NCI-H1930 (cell line): ENCODE data around the gene ZNF570.

Experiments used
- DNase-seq, 2 experiments: peaks; one replicate each; lab custom pipeline; 2025; lab: John Stamatoyannopoulos, UW

The ZNF570 gene

DNA sequence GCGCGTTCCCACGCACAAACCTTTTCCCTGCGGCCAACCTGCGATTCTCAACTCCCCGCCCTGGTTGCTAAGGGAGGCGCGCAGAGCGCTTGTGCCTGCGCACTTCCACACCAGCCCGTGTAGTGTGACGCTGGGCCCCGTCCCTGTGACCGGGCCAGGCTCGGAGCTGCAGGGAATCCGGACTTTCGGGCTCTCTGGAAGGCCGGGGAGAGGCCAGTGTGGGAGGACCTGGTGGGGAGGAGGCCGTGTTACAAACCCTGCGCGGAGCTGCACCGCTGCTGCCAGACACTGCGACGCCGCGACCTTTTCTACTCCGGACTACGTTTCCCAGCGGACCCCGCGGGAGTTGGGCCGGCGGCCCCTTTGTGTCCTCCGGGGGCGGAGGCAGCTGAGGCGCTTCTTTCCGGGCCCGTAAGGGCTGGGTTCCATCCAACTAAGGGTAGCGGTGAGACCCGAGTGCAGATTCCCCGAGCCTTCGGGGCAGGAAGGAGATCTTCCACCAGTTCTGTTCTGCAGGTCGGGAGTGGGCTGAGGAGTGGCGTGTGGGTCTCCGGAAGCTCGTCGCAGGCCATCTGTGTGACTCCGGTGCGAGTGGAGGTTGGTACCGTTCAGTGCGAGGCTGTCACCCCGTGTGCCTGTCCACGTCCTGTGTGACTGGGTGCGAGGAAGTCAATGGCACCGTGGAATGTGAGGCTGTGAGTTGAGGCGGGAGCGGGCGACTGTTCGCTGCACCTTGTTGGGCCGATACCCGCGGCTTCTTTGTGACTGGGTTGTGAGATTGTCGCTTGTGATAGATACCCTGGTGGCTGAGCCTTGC lies at the start of gene ZNF570:
Gene ZNF570, plus strand, starts transcription at position 396 of the 817 bp plus-strand sequence. CDS start 999 bp downstream, outside the sequence.
- peak; percentile 91 to 93 for DNase-seq

DNA sequence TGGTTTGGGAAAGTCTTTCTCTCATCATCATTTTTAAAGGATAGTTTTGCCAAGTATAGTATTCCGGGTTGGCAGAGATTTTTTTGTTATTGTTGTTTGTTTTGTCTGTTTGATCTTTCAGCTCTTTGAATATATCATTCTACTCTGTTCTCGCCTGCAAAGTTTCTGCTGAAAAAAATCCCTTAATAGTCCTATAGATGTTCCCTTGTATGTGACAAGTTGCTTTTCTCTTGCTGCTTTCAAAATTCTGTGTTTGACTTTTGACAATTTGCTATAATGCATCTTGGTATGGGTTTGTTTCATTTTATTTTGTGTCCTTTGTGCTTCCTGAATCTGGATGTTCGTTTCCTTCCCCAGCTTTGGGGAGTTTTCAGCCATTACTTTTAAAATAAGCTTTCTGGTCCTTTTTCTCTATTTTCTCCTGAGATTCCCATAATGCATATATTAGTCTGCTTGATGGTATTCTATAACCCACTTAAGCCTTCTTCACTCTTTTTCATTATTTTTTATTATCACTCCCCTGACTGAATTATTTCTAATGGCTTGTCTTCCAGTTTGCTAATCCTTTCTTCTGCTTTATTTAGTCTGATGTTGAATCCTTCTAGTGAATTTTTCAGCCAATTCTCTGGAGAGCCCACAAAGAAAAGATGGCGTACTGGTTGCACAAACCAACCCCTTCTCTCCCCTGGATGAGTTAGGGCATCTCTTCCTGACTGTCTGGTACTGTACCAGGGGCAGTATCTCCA lies 16.5 kb upstream of the ZNF570 start:
- DNase-seq = no peak

DNA sequence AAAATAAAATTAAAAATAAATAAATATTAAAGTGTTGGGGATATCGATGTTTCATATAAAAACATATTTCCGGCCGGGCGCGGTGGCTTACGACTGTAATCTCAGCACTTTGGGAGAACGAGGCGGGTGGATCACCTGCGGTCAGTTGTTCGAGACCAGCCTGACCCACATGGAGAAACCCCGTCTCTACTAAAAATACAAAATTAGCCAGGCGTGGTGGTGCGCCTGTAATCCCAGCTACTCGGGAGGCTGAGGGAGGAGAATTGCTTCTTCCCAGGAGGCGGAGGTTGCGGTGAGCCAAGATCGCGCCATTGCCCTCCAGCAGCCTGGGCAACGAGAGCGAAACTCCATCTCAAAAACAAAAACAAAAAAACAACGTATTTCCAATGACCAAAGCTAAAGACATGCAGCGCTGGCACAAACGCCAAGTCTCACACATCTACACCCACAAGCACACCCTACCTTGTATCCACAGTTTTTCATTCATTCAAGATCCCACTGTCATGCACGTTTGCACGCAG lies 2.8 kb upstream of the ZNF570 start:
- DNase-seq = no peak

DNA sequence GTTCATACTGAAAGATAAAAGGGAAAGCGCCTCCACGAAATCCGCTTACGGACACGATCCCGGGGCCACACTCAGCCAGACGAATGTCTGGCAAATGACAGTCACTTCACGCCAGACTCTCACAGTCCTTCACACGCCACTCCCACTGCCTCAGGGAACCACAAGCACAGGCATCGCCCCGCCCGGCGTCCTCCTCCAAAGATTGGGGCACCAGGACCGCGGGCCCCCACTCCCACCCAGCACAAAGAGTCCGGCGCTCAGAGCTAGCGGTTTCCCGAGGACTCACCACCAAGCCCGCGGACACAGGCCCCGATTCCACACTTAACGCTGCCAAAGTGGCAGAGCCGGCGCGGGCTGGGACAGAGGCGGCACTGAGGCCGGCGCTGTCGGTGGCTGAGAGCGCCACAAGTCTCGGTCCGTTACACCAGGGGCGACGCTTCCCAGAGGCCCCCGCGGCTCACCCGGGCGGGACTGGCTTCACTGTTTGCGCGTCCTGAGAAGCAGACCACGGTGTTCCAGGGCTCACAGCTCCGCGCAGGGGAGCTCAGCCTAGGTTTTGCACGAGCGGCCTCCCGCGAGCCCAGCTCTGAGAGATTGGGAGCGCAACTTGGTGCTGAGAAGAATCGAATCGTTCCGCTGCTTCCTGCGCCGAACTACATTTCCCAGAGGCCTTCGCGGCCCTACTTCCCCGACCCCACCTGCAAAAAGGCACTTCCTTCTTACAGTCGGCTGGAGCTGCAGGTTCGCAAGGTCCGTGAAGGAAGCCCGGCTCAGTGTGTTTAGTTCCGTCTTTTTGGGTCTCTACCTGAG lies 2.2 kb upstream of the ZNF570 start, which contains the start of gene ZNF569:
Gene ZNF569, minus strand, starts transcription at position 647 of the 810 bp plus-strand sequence. CDS start 22,523 bp downstream, outside the sequence.
- DNase-seq = peak; percentile 93 to 94

DNA sequence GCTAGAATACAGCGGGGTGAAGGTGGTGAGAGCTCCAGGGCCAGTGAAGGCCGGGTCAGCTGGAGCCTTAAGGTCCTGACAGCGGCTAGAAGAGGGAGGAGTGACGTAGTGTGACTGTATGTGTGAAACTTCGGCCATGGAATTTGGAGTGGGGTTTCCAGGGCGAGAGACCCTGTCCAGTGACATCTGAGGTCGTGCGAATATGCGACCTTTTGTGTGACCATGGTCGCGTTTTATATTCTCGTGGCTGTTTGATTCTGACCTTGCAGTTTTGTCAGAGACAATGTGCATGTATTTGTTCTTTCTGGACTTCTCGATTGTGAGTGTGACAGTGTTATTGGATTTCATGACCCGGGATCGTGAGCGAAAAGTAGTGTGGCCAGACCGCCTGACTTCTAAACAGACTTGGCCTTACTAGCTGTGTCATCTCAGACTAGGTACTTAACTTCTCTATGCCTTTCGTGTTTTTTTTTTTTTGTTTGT lies 1.5 kb upstream of the ZNF570 start:
- no peak for DNase-seq

DNA sequence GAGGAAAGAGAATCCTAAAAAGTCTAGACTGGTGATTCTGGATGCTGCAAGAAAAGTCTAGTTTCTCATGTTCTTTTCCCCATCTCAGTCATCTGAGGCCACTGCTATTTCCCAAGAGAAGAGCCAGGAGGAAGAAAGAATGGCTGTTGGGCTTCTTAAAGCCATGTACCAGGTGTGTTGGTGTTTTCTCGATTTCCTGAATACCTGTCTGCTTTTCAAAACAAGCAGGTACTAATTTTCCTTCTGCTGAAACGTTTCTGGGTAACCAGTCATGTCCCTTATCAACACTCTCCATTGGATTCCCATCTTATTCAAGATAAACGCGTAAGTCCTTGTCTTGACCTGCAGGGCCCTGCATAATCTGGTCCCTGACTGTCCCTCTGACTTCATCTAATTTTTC lies 1.1 kb downstream of the ZNF570 start:
- DNase-seq = no peak

DNA sequence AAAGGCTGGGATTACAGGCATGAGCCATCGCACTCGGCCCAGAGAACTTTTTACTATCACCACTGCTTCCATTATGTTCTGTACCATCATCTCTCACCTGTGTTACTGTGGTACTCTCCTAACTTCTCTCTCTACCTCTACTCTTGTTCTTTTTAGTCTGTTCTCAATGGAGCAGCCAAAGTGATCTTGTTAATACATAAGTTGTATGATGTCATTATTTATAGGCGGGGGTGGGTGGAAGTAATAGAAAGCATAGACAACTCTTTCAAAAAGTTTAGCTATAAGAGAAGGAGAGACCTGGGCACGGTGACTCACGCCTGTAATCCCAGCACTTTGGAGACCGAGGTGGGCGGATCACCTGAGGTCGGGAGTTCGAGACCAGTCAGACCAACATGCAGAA lies 3.0 kb downstream of the ZNF570 start:
- no peak for DNase-seq

DNA sequence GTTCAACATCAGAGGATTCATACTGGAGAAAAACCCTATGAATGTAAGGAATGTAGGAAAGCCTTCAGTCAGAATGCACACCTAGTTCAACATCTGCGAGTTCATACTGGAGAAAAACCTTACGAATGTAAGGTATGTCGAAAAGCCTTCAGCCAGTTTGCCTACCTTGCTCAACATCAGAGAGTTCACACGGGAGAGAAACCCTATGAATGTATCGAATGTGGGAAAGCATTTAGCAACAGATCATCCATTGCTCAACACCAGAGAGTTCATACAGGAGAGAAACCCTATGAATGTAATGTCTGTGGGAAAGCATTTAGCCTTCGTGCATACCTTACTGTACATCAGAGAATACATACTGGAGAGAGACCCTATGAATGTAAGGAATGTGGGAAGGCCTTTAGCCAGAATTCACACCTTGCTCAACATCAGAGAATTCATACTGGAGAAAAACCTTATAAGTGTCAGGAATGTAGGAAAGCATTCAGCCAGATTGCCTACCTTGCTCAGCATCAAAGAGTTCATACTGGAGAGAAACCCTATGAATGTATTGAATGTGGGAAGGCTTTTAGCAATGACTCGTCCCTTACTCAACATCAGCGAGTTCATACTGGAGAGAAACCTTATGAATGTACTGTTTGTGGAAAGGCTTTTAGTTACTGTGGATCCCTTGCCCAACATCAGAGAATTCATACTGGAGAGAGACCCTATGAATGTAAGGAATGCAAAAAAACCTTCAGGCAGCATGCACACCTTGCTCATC lies 15.4 kb downstream of the ZNF570 start:
- no peak for DNase-seq

DNA sequence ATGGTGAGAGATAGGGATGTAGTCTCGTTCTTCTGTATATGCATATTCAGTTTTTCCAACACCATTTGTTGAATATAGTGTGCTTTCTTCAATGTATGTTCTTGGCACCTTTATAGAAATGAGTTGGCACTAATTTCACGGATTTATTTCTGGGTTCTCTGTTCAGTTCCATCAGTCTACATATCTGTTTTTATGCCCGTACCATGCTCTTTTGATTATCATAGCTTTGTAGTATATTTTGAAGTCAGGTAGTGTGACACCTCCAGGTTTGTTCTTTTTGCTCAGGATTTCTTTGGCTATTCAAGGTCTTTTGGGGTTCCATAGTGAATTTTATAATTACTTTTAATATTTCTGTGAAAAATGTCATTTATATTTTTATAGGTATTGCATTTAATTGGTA lies 23.1 kb downstream of the ZNF570 start:
- no peak for DNase-seq

DNA sequence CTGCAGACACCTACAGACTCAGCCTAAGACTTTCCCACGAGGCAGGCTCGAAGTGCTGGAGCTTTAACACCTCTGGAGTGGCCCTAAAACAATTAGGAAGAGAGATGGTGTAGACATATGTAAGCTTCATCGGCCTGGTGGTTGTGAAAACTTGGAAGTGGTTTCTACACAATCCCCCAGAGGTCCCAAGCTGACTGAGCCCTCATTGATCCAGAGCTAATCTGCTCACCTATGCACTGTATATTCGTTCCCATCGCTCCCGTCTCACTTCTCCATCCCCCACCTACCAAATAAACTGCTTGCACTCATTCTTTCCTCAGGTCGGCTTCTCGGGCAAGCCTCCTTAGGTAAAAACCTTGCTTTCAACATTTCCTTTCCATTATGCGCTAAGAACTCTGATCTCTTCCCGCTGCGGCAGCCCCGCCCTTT lies 36.8 kb downstream of the ZNF570 start:
- peak in 1 of 2 experiments; percentile 49 for DNase-seq

DNA sequence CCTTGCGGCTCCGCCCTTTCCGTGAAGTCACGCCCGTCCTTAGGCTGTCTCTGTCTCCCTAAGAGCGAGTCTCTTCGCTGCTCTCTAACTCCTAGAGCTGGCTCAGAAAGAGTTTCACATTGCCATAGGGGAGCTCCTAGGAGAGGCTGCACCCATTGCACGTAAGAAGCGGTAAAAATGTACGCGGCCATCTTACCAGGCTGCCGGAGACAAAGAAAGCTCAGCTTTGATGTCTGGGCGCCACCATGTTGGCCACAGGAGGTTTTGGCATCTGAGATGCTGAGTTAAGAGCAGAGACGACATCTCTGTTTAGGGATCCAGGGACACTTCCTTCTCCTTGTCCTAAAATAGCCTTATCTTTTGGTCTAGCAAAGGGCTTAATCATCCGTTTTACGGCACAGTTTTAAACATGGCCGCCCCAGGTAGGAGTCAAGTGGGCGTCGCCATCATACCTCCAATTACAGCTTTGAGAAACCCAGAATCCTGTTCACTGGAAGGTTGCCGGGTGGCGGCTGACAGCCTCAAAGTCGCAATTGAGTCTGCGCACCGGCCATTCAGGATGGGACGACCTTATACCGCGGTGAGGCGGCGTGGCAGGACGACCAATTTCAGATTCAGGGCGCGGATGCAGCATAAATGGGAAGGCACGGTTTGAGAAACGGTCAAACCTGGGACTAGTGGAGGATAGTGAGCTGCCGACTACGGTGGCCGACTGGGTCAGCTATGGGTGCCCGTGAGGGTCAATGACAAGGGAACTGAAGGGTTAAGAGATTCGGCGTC lies 37.4 kb downstream of the ZNF570 start, which contains the start of gene ZNF793:
Gene ZNF793, plus strand, starts transcription at position 553 of the 780 bp plus-strand sequence. CDS start 16,501 bp downstream, outside the sequence.
- peak; percentile 80 to 86 for DNase-seq

DNA sequence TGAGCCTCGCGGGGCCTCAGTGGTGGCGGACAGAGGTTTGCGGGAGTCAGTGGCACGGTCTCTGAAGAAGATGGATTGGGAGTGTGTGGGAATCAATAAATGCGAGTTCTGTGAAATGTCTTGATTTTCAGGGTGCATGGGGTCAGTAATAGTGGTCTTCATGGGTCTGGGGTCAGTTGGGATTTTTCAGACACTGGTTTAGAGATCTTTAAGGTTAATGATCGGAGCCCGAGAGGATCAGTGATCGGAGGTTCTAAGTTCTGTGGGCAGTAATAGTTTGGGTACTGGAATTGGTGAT lies 38.0 kb downstream of the ZNF570 start:
- no peak for DNase-seq

DNA sequence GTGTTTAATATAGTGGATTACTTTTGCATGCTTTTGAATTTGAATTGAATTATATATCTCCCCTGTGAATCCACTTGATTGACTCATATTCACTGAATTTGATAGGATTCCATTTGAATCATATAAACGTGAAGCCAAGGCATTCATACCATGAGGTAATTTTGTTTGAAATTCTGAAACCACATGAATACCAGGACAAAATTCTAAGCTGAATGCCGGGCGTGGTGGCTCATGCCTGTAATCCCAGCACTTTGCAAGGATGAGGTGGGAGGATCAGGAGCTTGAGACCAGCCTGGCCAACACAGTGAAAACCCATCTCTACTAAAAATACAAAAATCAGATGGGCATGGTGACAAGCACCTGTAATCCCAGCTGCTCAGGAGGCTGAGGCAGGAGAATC lies 42.0 kb downstream of the ZNF570 start:
- no peak for DNase-seq

DNA sequence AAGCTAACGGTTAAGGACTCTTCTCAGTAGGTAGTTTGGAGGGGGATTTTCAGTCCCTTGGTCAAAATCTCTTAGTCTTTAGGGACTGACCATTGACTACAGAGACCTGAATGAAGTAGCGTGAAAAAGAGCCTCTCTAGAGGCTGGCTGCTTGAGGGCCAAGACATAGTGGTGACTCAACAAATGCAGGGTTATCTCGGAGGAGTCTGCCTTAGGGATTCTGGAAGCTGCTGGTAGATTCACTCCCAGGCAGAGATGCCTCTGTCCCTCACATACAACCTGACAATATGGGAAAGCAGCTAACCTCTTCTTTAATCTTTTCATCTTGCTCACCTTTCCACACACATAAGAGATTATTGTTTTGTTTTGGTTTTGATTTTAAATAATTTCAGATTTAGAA lies 42.7 kb downstream of the ZNF570 start:
- no peak for DNase-seq

DNA sequence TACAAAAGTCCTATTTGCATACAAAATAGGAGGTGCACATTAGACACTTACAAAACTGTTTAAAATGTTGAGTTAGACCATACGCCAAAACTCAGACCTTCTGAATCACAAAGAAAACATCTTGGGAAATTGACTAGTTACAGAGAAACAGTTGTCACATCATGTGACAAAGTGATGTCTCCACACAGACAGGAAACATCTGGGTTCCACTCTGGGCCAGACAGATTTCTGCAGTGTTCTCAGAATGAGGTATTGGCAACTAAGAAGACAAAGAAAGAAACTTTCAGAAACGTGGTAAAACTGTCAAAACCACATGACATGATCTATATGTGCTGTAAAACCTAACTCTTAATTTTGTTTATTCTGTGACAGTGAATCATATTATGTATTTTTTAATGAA lies 44.2 kb downstream of the ZNF570 start:
- DNase-seq = no peak

DNA sequence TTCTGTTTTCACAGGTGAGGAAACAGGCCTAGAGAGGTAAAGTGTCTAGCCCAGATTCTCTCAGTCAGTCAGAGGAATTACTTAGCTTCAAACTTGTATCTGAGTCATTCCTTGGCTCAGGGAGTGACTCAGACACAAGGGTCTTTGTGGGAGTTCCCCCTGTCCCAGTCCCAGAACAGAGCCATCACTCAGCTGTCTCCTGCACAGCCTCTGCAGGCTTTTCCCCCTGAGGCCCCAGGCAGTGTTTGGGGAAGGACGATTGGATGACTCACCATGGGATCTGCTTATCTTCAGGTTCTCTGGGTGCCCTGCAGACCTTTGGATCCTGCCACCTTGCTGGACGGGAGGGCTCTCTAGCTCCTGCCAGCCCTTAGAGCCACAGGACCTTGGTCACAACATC lies 50.7 kb downstream of the ZNF570 start:
- no peak for DNase-seq

DNA sequence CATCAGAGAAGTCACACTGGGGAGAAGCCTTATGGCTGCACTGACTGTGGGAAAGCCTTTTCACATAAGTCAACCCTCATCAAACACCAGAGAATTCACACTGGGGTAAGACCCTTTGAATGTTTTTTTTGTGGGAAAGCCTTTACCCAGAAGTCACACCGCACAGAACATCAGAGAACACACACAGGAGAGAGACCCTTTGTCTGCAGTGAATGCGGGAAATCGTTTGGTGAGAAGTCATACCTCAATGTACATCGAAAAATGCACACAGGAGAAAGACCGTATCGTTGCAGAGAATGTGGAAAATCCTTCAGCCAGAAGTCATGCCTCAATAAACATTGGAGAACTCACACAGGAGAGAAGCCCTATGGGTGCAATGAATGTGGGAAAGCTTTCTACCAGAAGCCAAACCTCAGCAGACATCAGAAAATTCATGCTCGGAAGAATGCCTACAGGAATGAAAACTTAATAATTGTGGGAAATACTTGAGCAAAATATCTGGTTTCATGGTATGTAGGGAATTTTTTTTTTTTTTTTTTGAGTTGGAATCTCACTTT lies 68.3 kb downstream of the ZNF570 start:
- no peak for DNase-seq
